Panc1 (cell line): ENCODE results near the gene RHOT2. TPM values are rescaled to one million over a fixed set of nuclear protein-coding genes. Genes with fewer than 3 reads are reported as not detected.

ENCODE experiments used
- ATAC-seq: fragments of 200-7000 bp; cut with Tn5 transposase; 2 replicates; pipeline ENCODE4 v1.9.1; 2020; ENCODE audit warnings: mild to moderate bottlenecking, moderate library complexity
- BruUV-seq: library from RNA; stranded (reverse); fragments of 400-500 nt; replicated peaks from 2 replicates; lab custom pipeline; 2021; lab: Mats Ljungman, UMichigan
- CTCF ChIA-PET: fragments of 300-600 bp; sonication (Branson Sonifier 250); formaldehyde crosslinking; loops from one replicate; lab custom pipeline; 2022; ENCODE audit warnings: antibody characterized with exemption; lab: Charles Lee
- POLR2A ChIA-PET: fragments of 300-600 bp; sonication (Branson Sonifier 250); formaldehyde crosslinking; loops from one replicate; lab custom pipeline; 2022; ENCODE audit warnings: antibody characterized with exemption; lab: Charles Lee
- DNase-seq: peaks from one replicate; pipeline ENCODE4 v3.0.0-alpha.2; 2010; ENCODE audit warnings: low read depth, low spot score
- H3K27ac ChIP-seq: 2 replicates; pipeline ENCODE4 v1.5.1; 2011; ENCODE audit warnings: mild to moderate bottlenecking, low read length, inconsistent platforms
- H3K27me3 ChIP-seq: fragments of 200-500 bp; sonication (Bioruptor generic); 2 replicates; pipeline ENCODE4 v1.6.0; 2014; ENCODE audit warnings: low read length, inconsistent platforms; ENCODE audit not compliant: control insufficient read depth, insufficient read depth
- H3K36me3 ChIP-seq: fragments of 200-500 bp; sonication (Bioruptor generic); 2 replicates; pipeline ENCODE4 v1.5.1; 2014; ENCODE audit warnings: inconsistent platforms, mild to moderate bottlenecking, low read length, moderate library complexity; ENCODE audit not compliant: control insufficient read depth, insufficient read depth
- H3K4me1 ChIP-seq: 2 replicates; pipeline ENCODE4 v1.5.1; 2011; ENCODE audit warnings: inconsistent platforms, mild to moderate bottlenecking, low read length, moderate library complexity; ENCODE audit not compliant: control insufficient read depth, insufficient read depth
- H3K4me3 ChIP-seq, 2 experiments: 2 replicates each; pipeline ENCODE4 v1.5.1; 2011 to 2012; ENCODE audit warnings: low read depth in 2 of 2, low read length in 2 of 2, mild to moderate bottlenecking in 2 of 2, inconsistent platforms in 1 of 2, moderate library complexity in 1 of 2
- H3K9me3 ChIP-seq: fragments of 200-500 bp; sonication (Bioruptor generic); 2 replicates; pipeline ENCODE4 v1.5.1; 2014; ENCODE audit warnings: low read depth, mild to moderate bottlenecking, inconsistent platforms, low read length, moderate library complexity; ENCODE audit not compliant: control insufficient read depth, insufficient read depth
- CTCF ChIP-seq: fragments of 450-650 bp; IDR thresholded peaks from 2 replicates; pipeline ENCODE4 v1.5.1; 2017; ENCODE audit warnings: mild to moderate bottlenecking
- POLR2AphosphoS5 ChIP-seq: IDR thresholded peaks from 2 replicates; pipeline ENCODE4 v1.6.1; 2012; ENCODE audit warnings: mild to moderate bottlenecking, low read depth, low read length, moderate library complexity
- REST ChIP-seq, 2 experiments: IDR thresholded peaks; 2 replicates each; pipeline ENCODE4 v1.6.1; 2011 to 2012; ENCODE audit warnings: low read depth in 2 of 2, control low read depth in 1 of 2, low read length in 1 of 2, mild to moderate bottlenecking in 1 of 2, moderate library complexity in 1 of 2; ENCODE audit not compliant: insufficient read depth in 1 of 2
- SIN3A ChIP-seq: IDR thresholded peaks from 2 replicates; pipeline ENCODE4 v1.6.1; 2012; ENCODE audit warnings: low read depth, mild to moderate bottlenecking, low read length, moderate library complexity, borderline replicate concordance; ENCODE audit not compliant: insufficient read depth
- TCF7L2 ChIP-seq: IDR thresholded peaks from 2 replicates; pipeline ENCODE4 v1.6.1; 2011; ENCODE audit warnings: mild to moderate bottlenecking, low read depth, low read length, inconsistent platforms
- in situ Hi-C: cut with HindIII; loops from 2 replicates; pipeline ENCODE4 v1.10.0; 2016; ENCODE audit warnings: low sequenced_read_pairs, low pct_unique_long_range_greater_than_20kb
- intact Hi-C: fragments of 100-400 bp; cut with micrococcal nuclease; formaldehyde crosslinking; loops from one replicate; pipeline ENCODE4 v1.10.0; 2022; ENCODE audit not compliant: unreplicated experiment
- total RNA-seq: library from RNA; stranded (reverse); gene quantifications from one replicate; pipeline ENCODE4 v1.2.1, GENCODE V29; 2021; ENCODE audit not compliant: unreplicated experiment

Gene RHOT2
- total RNA-seq, 1 experiment from 2014 or later = 195 TPM

DNA sequence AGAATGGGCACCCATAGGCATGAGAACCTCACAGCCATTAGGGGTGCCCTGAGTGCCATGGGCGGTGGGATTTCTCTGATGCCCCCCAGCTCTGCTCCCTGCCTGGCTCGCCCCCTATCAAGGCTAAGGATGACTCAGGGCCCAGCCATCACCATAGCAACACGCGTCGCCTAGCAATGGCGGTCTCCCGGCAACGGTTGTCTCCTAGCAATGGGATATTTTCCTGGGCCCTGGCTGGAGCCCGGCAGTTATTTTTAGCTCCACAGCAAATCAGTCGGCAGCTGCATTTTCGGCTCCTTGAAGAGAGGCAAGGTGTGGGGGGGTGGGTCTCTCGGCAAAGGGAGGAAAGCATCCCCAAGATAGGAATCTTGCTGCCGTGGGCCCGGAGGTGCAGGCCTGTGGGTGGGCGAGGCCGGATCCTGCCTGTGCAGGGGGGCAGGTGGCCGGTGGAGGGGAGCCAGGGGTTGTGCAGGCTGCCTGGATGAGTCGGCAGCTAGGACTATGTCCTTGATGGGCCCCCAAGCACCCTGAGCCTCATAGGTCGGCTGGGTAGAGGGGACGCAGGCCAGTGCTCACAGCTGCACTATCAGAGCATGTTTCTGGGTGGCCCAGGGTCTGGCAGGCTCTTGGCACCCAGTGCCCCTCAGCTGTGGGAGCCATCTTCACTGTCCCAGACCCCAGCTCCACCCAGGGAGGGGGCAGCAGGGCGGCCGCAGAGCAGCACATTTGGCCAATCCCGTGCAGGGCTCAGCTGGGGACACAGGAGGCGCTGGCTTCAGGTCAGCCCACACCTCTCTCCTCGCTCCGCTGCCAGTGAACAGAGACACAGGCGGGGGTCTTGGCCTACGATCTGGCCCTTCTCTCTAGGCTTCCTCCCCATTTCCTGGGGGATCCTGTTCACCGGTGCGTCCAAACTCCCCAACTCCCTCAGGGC is 41.9 kb downstream of the RHOT2 start:
- BruUV-seq = no TSS peak
- no peak overlapping the region for H3K4me3 ChIP-seq
- ChIA-PET CTCF (interaction anchor here (0.5 to 1.9 kb wide), 3 partner anchors 10 to 1231 kb away, joined by 3 to 4 read pairs (median 4); no protein-coding TSS in a partner anchor), POLR2A (interaction anchor here (0.7 kb wide), 1 partner anchor 255 kb away, joined by 4 read pairs; no protein-coding TSS in a partner anchor)
- peaks cover 38% of the 10 kb centered on the region for H3K4me1 ChIP-seq
- no peaks in the 10 kb centered on the region for H3K9me3 ChIP-seq
- H3K27me3 ChIP-seq = no peaks in the 10 kb centered on the region
- intact Hi-C loops (no loop called here), in situ Hi-C loops (no loop called here)
- H3K36me3 ChIP-seq = peaks cover 2% of the 10 kb centered on the region; the same call in 1 of the 2 replicates
- TF ChIP-seq CTCF (peak; percentile 21; the same call in 1 of the 2 replicates), REST (IDR thresholded peaks at IDR 0.05; ENCODE audit: insufficient read depth in 1 of 2, low read depth in 2 of 2, low read length in 1 of 2) (no peak)
- ATAC-seq = no peak
- no peak for DNase-seq
- H3K27ac ChIP-seq = no peak overlapping the region

- intact Hi-C loops (no loop called here), in situ Hi-C loops (no loop called here)
- no peak overlapping the region for H3K4me3 ChIP-seq
- ChIA-PET POLR2A (no interaction called here), CTCF (interaction anchor here (0.5 to 1.9 kb wide), 3 partner anchors 10 to 1231 kb away, joined by 3 to 4 read pairs (median 4); no protein-coding TSS in a partner anchor)
- peaks cover 38% of the 10 kb centered on the region for H3K4me1 ChIP-seq
- H3K36me3 ChIP-seq = no peaks in the 10 kb centered on the region; the same call in 1 of the 2 replicates
- no peaks in the 10 kb centered on the region for H3K27me3 ChIP-seq
- no peaks in the 10 kb centered on the region for H3K9me3 ChIP-seq
- TF ChIP-seq POLR2AphosphoS5 (no peak), SIN3A (no peak), CTCF (0 out of 2 replicates have a peak, but pooled peaks have one; percentile 6), TCF7L2 (no peak)
- H3K27ac ChIP-seq = no peak overlapping the region
- BruUV-seq = no TSS peak
- DNase-seq = no peak
- no peak for ATAC-seq
Measured at GRCh38 chr16:710500-711075, 42.7 kb downstream of the RHOT2 start.
